Measurements from ENCODE around the gene PUDP. TPM values are rescaled to one million over a fixed set of nuclear protein-coding genes. Genes with fewer than 3 reads are reported as not detected.

PUDP gene
- total RNA-seq, 1 experiment from 2014 or later = 20.3 TPM

DNA sequence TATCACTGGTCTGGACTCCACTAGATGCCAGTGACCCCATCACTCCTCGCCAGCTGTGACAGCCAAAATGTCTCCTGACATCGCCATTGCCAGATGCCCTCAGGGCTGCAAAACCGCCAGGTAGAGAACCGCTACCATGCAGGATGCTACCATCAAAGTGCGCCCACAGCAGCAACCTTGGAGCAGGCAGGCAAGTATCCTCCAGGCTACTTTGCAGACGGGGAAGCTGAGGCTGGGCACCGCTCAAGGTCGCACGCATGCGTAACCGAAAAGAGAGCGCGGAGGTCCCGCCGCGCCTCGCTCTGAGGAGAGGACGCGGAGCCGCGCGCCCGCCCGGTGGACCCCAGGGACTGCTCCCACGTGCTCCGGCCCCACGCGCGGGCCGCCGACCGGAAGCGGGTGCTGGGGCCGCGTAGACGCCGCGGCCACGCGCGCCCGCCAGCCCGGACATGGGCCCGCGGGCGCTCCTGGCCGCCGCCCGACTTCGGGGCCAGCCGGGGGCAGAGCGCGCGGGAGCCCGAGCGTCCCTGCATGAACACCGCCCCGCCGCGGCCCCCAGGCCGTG is 458 bp downstream of the PUDP start, which contains the start of gene STS:
Gene STS, plus strand, starts transcription at position 300 of the 565 bp plus-strand sequence. CDS start 105,488 bp downstream, outside the sequence.
- no TSS peak for BruUV-seq (replicated peaks)
- Histone ChIP-seq H3K79me2 (ENCODE audit: insufficient read depth, low read length) (peaks cover 44% of the 10 kb centered on the region), H2AFZ (ENCODE audit: low read depth, low read length, poor library complexity, severe bottlenecking) (peak within 1 kb of the TSS; percentile 54), H3K9me3 (ENCODE audit: control insufficient read depth in 1 of 2, insufficient read depth in 1 of 2, low read depth in 1 of 2, low read length in 2 of 2) (no peaks in the 10 kb centered on the region), H3K9me2 (ENCODE audit: insufficient read depth) (no peaks in the 10 kb centered on the region), H3K36me3 (ENCODE audit: control insufficient read depth in 1 of 2, insufficient read depth in 2 of 2, low read length in 2 of 2) (no peaks in the 10 kb centered on the region), H4K20me1 (ENCODE audit: insufficient read depth) (no peaks in the 10 kb centered on the region), H3K9ac (ENCODE audit: low read length) (peak within 1 kb of the TSS; percentile 69), H3K27me3 (ENCODE audit: insufficient read depth, low read length) (no peaks in the 10 kb centered on the region), H3K4me1 (ENCODE audit: control insufficient read depth in 1 of 2, insufficient read depth in 2 of 2, low read length in 2 of 2) (peaks cover 0 to 3% of the 10 kb centered on the region in 2 experiments; a peak in 2 of 4 replicates), H3K4me3 (replicated peaks in 1 of 2; ENCODE audit: low read depth in 1 of 2, low read length in 2 of 2) (peak within 1 kb of the TSS; percentile 66 to 70), H3K27ac (ENCODE audit: low read depth, low read length) (peak within 1 kb of the TSS; percentile 81), H3K4me2 (ENCODE audit: low read length) (peak within 1 kb of the TSS; percentile 88)
- DNase-seq (ENCODE audit: low read depth, low spot score) (no peak), ATAC-seq (peak; percentile 66)
- intact Hi-C loops (cut with micrococcal nuclease) = no loop called here
- POLR2A ChIA-PET = no interaction called here
- RAD21 ChIA-PET (ENCODE audit: low non-redundant PET in 1 of 2, low total read pairs in 2 of 2, uncharacterized antibody in 2 of 2, unreplicated experiment in 2 of 2) = no interaction called here
- CTCF ChIA-PET = no interaction called here
- no peak for TF ChIP-seq RAD21 (IDR thresholded peaks at IDR 0.05; ENCODE audit: low read depth)

DNA sequence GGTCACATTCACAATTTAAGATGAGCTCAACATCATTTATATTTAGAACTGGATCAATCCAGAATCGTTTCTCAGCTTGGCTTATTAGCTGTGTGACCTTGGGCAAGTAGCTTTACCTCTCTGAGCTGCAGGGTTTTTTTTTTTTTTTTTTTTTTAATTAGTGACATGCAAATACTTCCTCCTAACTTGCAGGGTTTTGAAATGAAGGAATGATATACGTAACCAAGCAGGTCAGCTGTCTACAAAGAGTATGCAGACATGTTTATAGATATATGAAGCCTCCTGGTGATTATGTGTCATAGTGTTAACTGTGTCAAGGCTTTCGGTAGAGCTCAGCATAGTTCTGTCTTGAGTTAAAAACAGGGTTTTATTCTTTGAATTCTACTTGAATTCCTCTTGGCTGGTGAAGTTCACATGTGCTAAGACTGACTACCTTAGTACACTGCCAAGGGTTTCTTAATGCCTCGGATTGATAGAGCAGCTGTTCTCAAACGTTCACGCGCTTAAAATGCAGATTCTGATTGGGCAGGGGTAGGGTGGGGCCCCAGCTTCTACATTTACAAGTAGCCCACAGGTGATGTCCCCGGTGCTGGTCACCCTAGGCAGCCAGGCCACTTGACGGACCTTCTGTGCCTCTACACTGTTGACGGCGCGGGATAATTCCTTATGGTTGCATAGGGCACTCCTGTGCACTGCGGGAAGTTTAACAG is 1.1 kb downstream of the PUDP start:
- H3K4me2 ChIP-seq (ENCODE audit: low read length) = peak overlapping the region; percentile 88
- no TSS peak for BruUV-seq (replicated peaks)
- intact Hi-C loops (cut with micrococcal nuclease) = no loop called here
- peaks cover 0 to 3% of the 10 kb centered on the region in 2 experiments; a peak in 2 of 4 replicates for H3K4me1 ChIP-seq (ENCODE audit: control insufficient read depth in 1 of 2, insufficient read depth in 2 of 2, low read length in 2 of 2)
- H4K20me1 ChIP-seq (ENCODE audit: insufficient read depth) = no peaks in the 10 kb centered on the region
- H3K9ac ChIP-seq (ENCODE audit: low read length) = peak overlapping the region; percentile 69
- no peaks in the 10 kb centered on the region for H3K9me2 ChIP-seq (ENCODE audit: insufficient read depth)
- ChIA-PET CTCF (interaction anchor here (1.2 kb wide), 1 partner anchor 15 kb away, joined by 4 read pairs; no protein-coding TSS in a partner anchor), POLR2A (interaction anchor here (0.6 kb wide), 1 partner anchor 14 kb away, joined by 3 read pairs; no protein-coding TSS in a partner anchor), RAD21 (ENCODE audit: low non-redundant PET in 1 of 2, low total read pairs in 2 of 2, uncharacterized antibody in 2 of 2, unreplicated experiment in 2 of 2) (no interaction called here)
- DNase-seq (ENCODE audit: low read depth, low spot score) (no peak), ATAC-seq (peak; percentile 22; the same call in 1 of the 2 replicates)
- no peak overlapping the region for H2AFZ ChIP-seq (ENCODE audit: low read depth, low read length, poor library complexity, severe bottlenecking)
- H3K9me3 ChIP-seq (ENCODE audit: control insufficient read depth in 1 of 2, insufficient read depth in 1 of 2, low read depth in 1 of 2, low read length in 2 of 2) = no peaks in the 10 kb centered on the region
- TF ChIP-seq, protein P1, sequence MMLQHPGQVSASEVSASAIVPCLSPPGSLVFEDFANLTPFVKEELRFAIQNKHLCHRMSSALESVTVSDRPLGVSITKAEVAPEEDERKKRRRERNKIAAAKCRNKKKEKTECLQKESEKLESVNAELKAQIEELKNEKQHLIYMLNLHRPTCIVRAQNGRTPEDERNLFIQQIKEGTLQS (IDR thresholded peaks at IDR 0.05) = no peak
- no peak for TF ChIP-seq SRF (IDR thresholded peaks at IDR 0.05; ENCODE audit: low read depth)
- H3K27me3 ChIP-seq (ENCODE audit: insufficient read depth, low read length) = no peaks in the 10 kb centered on the region
- H3K36me3 ChIP-seq (ENCODE audit: control insufficient read depth in 1 of 2, insufficient read depth in 2 of 2, low read length in 2 of 2) = no peaks in the 10 kb centered on the region
- peaks cover 48% of the 10 kb centered on the region for H3K79me2 ChIP-seq (ENCODE audit: insufficient read depth, low read length)
- peak overlapping the region; percentile 66 to 70 for H3K4me3 ChIP-seq (replicated peaks in 1 of 2; ENCODE audit: low read depth in 1 of 2, low read length in 2 of 2)
- peak overlapping the region; percentile 81 for H3K27ac ChIP-seq (ENCODE audit: low read depth, low read length)

Data from HCT116 (cell line).